IMR-90 (cell line): ENCODE results near the gene PHAF1. TPM values are rescaled to one million over a fixed set of nuclear protein-coding genes. Genes with fewer than 3 reads are reported as not detected.

Experiments used
- ATAC-seq: fragments of 200-7000 bp; cut with Tn5 transposase; 2 replicates; pipeline ENCODE4 v1.9.1; 2020; ENCODE audit warnings: low read depth, mild to moderate bottlenecking, moderate library complexity
- BruUV-seq: library from RNA; stranded (reverse); fragments of 400-500 nt; replicated peaks from 2 replicates; lab custom pipeline; 2021; lab: Mats Ljungman, UMichigan
- CTCF ChIA-PET: fragments of 300-600 bp; formaldehyde crosslinking; extraction: SDS; loops from one replicate; lab custom pipeline; 2021; ENCODE audit warnings: antibody characterized with exemption; lab: Yijun Ruan, JAX
- POLR2A ChIA-PET: fragments of 300-600 bp; sonication (Branson Sonifier 250); formaldehyde crosslinking; loops from one replicate; lab custom pipeline; 2022; ENCODE audit warnings: antibody characterized with exemption; ENCODE audit not compliant: unreplicated experiment; lab: Charles Lee
- DNase-seq: peaks from one replicate; pipeline ENCODE4 v3.0.0; 2013
- H2AFZ ChIP-seq: replicated peaks from 2 replicates; pipeline ENCODE3; 2013; ENCODE audit warnings: low read length, mild to moderate bottlenecking; ENCODE audit not compliant: poor library complexity
- H2AK5ac ChIP-seq: 2 replicates; pipeline ENCODE4 v1.6.1; 2013; ENCODE audit warnings: low read depth, low read length, inconsistent platforms
- H2AK9ac ChIP-seq: replicated peaks from 2 replicates; pipeline ENCODE3; 2013; ENCODE audit warnings: mild to moderate bottlenecking, low read depth, low read length, moderate library complexity; ENCODE audit not compliant: poor library complexity
- H2BK120ac ChIP-seq: 2 replicates; pipeline ENCODE4 v1.6.1; 2013; ENCODE audit warnings: low read depth, low read length, inconsistent platforms
- H2BK15ac ChIP-seq: 3 replicates; pipeline ENCODE4 v1.6.1; 2013; ENCODE audit warnings: low read depth, low read length, inconsistent platforms
- H2BK20ac ChIP-seq: 2 replicates; pipeline ENCODE4 v1.6.1; 2013; ENCODE audit warnings: low read depth, mild to moderate bottlenecking, inconsistent platforms, low read length, moderate library complexity
- H2BK5ac ChIP-seq: 2 replicates; pipeline ENCODE4 v1.6.1; 2013; ENCODE audit warnings: mild to moderate bottlenecking, low read depth, low read length, inconsistent platforms; ENCODE audit not compliant: poor library complexity, severe bottlenecking
- H3K14ac ChIP-seq: replicated peaks from 2 replicates; pipeline ENCODE4 v1.6.1; 2013; ENCODE audit warnings: low read depth, low read length, inconsistent platforms
- H3K18ac ChIP-seq: 2 replicates; pipeline ENCODE4 v1.6.1; 2013; ENCODE audit warnings: low read depth, low read length, control low read depth
- H3K23ac ChIP-seq: 2 replicates; pipeline ENCODE4 v1.6.1; 2013; ENCODE audit warnings: low read depth, low read length, inconsistent platforms
- H3K27ac ChIP-seq: 2 replicates; pipeline ENCODE4 v1.5.1; 2013; ENCODE audit warnings: mild to moderate bottlenecking, control low read depth, low read length; ENCODE audit not compliant: insufficient read depth
- H3K27me3 ChIP-seq: 2 replicates; pipeline ENCODE4 v1.6.1; 2013; ENCODE audit warnings: low read length; ENCODE audit not compliant: control insufficient read depth, insufficient read depth
- H3K36me3 ChIP-seq: 2 replicates; pipeline ENCODE4 v1.6.1; 2013; ENCODE audit warnings: low read length, mixed read lengths; ENCODE audit not compliant: control insufficient read depth, insufficient read depth
- H3K4ac ChIP-seq: 2 replicates; pipeline ENCODE4 v1.6.1; 2013; ENCODE audit warnings: low read depth, low read length, inconsistent platforms
- H3K4me1 ChIP-seq: 2 replicates; pipeline ENCODE4 v1.6.1; 2013; ENCODE audit warnings: low read length, mixed read lengths; ENCODE audit not compliant: control insufficient read depth, insufficient read depth
- H3K4me2 ChIP-seq: 2 replicates; pipeline ENCODE4 v1.6.1; 2013; ENCODE audit warnings: low read depth, mild to moderate bottlenecking, control low read depth, low read length, moderate library complexity
- H3K4me3 ChIP-seq: 2 replicates; pipeline ENCODE4 v1.5.1; 2013; ENCODE audit warnings: low read depth, mild to moderate bottlenecking, control low read depth, low read length, moderate library complexity; ENCODE audit not compliant: insufficient read depth
- H3K56ac ChIP-seq: 2 replicates; pipeline ENCODE4 v1.6.1; 2013; ENCODE audit warnings: low read length, inconsistent platforms; ENCODE audit not compliant: insufficient read depth; ENCODE audit errors: extremely low read depth
- H3K79me1 ChIP-seq, 2 experiments: 2 replicates each; pipeline ENCODE4 v1.6.1; 2013; ENCODE audit warnings: low read length in 2 of 2, inconsistent platforms in 1 of 2, low read depth in 1 of 2
- H3K9ac ChIP-seq: 2 replicates; pipeline ENCODE4 v1.6.1; 2013; ENCODE audit warnings: low read depth, low read length, control low read depth
- H3K9me1 ChIP-seq: 2 replicates; pipeline ENCODE4 v1.6.1; 2013; ENCODE audit warnings: low read length, inconsistent platforms; ENCODE audit not compliant: insufficient read depth
- H3K9me3 ChIP-seq: 2 replicates; pipeline ENCODE4 v1.6.1; 2013; ENCODE audit warnings: low read length; ENCODE audit not compliant: control insufficient read depth, insufficient read depth
- H4K20me1 ChIP-seq: 2 replicates; pipeline ENCODE4 v1.6.1; 2013; ENCODE audit warnings: low read length, inconsistent platforms; ENCODE audit not compliant: insufficient read depth
- H4K5ac ChIP-seq: 2 replicates; pipeline ENCODE4 v1.6.1; 2013; ENCODE audit warnings: mild to moderate bottlenecking, low read depth, low read length, control low read depth
- H4K8ac ChIP-seq, 2 experiments: 2 replicates each; pipeline ENCODE4 v1.6.1; 2013; ENCODE audit warnings: low read depth in 2 of 2, low read length in 2 of 2, control low read depth in 1 of 2, inconsistent platforms in 1 of 2
- H4K91ac ChIP-seq: 2 replicates; pipeline ENCODE4 v1.6.1; 2013; ENCODE audit warnings: low read depth, low read length, inconsistent platforms; ENCODE audit not compliant: insufficient read depth
- CEBPB ChIP-seq: IDR thresholded peaks from 2 replicates; pipeline ENCODE4 v1.6.1; 2012; ENCODE audit warnings: low read depth, low read length, improper control_type of control experiment
- CTCF ChIP-seq: conservative IDR thresholded peaks from 2 replicates; pipeline ENCODE4 v1.5.1; 2012; ENCODE audit warnings: mild to moderate bottlenecking, low read depth, low read length, improper control_type of control experiment
- MAFK ChIP-seq: IDR thresholded peaks from 2 replicates; pipeline ENCODE4 v1.6.1; 2012; ENCODE audit warnings: low read depth, low read length, improper control_type of control experiment
- MAZ ChIP-seq: IDR thresholded peaks from 2 replicates; pipeline ENCODE4 v1.6.1; 2012; ENCODE audit warnings: low read depth, mild to moderate bottlenecking, low read length, improper control_type of control experiment, moderate library complexity, borderline replicate concordance
- WGBS, 2 experiments: methylation state at CpG; one replicate each; pipeline versions ENCODE4 v1.1.5 to v1.1.7; 2013; ENCODE audit warnings: missing lambda C conversion rate in 2 of 2; ENCODE audit not compliant: insufficient read length in 1 of 2; ENCODE audit errors: extremely low coverage in 2 of 2; 5-methylcytosine and 5-hydroxymethylcytosine counted together
- dilution Hi-C: fragments of 300-500 bp; cut with HindIII; formaldehyde crosslinking; loops from one replicate; pipeline ENCODE4 v1.14.3; 2018; ENCODE audit warnings: low sequenced_read_pairs; ENCODE audit not compliant: unreplicated experiment
- in situ Hi-C: fragments of 300-500 bp; cut with MboI; formaldehyde crosslinking; loops from 3 replicates; pipeline ENCODE4 v1.14.3; 2019; ENCODE audit warnings: low sequenced_read_pairs, inconsistent platforms, mixed read lengths
- intact Hi-C: fragments of 100-400 bp; cut with micrococcal nuclease; formaldehyde crosslinking; loops from 2 replicates; pipeline ENCODE4 v1.10.0; 2022
- polyA plus RNA-seq, 3 experiments: library from polyadenylated mRNA; depleted of rRNA; stranded (reverse); fragments of >200 nt; gene quantifications; 2 replicates each; pipeline ENCODE4 v1.2.3, GENCODE V29; 2012; ENCODE audit warnings: low replicate concordance in 1 of 3
- total RNA-seq: library from RNA; depleted of rRNA; stranded (reverse); fragments of >200 nt; gene quantifications from 2 replicates; pipeline ENCODE4 v1.2.3, GENCODE V29; 2012

PHAF1 gene
- total and polyA plus RNA-seq, 2 of the 4 experiments (the other 2 are of a cell fraction): 14.0 to 19.8 TPM

- TF ChIP-seq MAZ (no peak), MAFK (no peak), CEBPB (no peak)
Observed at GRCh38 chr16:67155295-67156142, 45.8 kb downstream of the PHAF1 start (continued).

GRCh38 chr16:67156143-67156844, 46.6 kb downstream of the PHAF1 start:
- no TSS peak for BruUV-seq
- H3K79me1 ChIP-seq: peaks cover 10 to 20% of the 10 kb centered on the region in 2 experiments; a peak in 2 of 4 replicates
- no peak overlapping the region for H3K9ac ChIP-seq
- no peak overlapping the region for H3K4me3 ChIP-seq
- H3K14ac ChIP-seq: no peak overlapping the region
- ATAC-seq (no peak), DNase-seq (no peak)
- H3K4me1 ChIP-seq: peaks cover 5% of the 10 kb centered on the region; the same call in 1 of the 2 replicates
- no peak for TF ChIP-seq CTCF
- no peak overlapping the region for H3K27ac ChIP-seq
- no peak overlapping the region for H4K91ac ChIP-seq
- H3K36me3 ChIP-seq: no peaks in the 10 kb centered on the region
- no peak overlapping the region for H4K8ac ChIP-seq
- H3K4me2 ChIP-seq: no peak overlapping the region
- no peak overlapping the region for H2AFZ ChIP-seq
- dilution Hi-C loops: no loop called here
- ChIA-PET CTCF (interaction anchor here (1.2 to 1.3 kb wide), 4 partner anchors 8 to 195 kb away, joined by 3 to 9 read pairs (median 4); partner anchors contain the start of genes CES3 and HSF4), POLR2A (no interaction called here)
- no peak overlapping the region for H3K18ac ChIP-seq
- no peak overlapping the region for H2BK5ac ChIP-seq
- H3K4ac ChIP-seq: no peak overlapping the region
- no peaks in the 10 kb centered on the region for H3K27me3 ChIP-seq
- no peak overlapping the region for H2BK20ac ChIP-seq
- no peak overlapping the region for H2BK120ac ChIP-seq
- no peak overlapping the region for H4K5ac ChIP-seq
- intact Hi-C loops: loop anchor here (10.0 kb wide), 1 partner anchor 261 kb away; no protein-coding TSS in a partner anchor
- H3K9me1 ChIP-seq: peaks cover 2% of the 10 kb centered on the region; the same call in 1 of the 2 replicates
- H3K9me3 ChIP-seq: no peaks in the 10 kb centered on the region
- no peak overlapping the region for H3K23ac ChIP-seq
- WGBS, 2 experiments: 58% methylated on average over 9 of the region's 15 CpGs; no CpG with 5 or more reads in 1 of the 2 experiments
- H4K20me1 ChIP-seq: peaks cover 30% of the 10 kb centered on the region
- no peak overlapping the region for H2BK15ac ChIP-seq
- 0 out of 2 replicates have a peak overlapping the region, but pooled peaks have one; percentile 6 for H2AK5ac ChIP-seq
- H3K56ac ChIP-seq: no peak overlapping the region
- in situ Hi-C loops: loop anchor here (5.0 kb wide), 1 partner anchor 194 kb away; the partner anchor contains the start of gene CES3
- H2AK9ac ChIP-seq: peak overlapping the region; percentile 61
